A549 (cell line): Measurements from ENCODE around the gene AP4S1.

Experiments used
- NR3C1 ChIP-seq: fragments of >200 bp; sonication (Bioruptor Twin); formaldehyde crosslinking; IDR thresholded peaks from 3 replicates; pipeline ENCODE4 v1.6.1; 2017
- RFX5 ChIP-seq: fragments of 450-650 bp; IDR thresholded peaks from 2 replicates; pipeline ENCODE4 v1.7.1; 2014; ENCODE audit warnings: antibody characterized with exemption, mild to moderate bottlenecking, moderate library complexity
- TF ChIP-seq, protein P1 (sequence below): fragments of >200 bp; sonication (Bioruptor Twin); formaldehyde crosslinking; IDR thresholded peaks from 3 replicates; pipeline ENCODE4 v1.5.1; 2016
- TF ChIP-seq, protein P2 (sequence below): fragments of 200-600 bp; sonication (generic); IDR thresholded peaks from 2 replicates; pipeline ENCODE4 v1.6.1; 2016; ENCODE audit warnings: antibody characterized with exemption, mild to moderate bottlenecking, moderate library complexity

DNA sequence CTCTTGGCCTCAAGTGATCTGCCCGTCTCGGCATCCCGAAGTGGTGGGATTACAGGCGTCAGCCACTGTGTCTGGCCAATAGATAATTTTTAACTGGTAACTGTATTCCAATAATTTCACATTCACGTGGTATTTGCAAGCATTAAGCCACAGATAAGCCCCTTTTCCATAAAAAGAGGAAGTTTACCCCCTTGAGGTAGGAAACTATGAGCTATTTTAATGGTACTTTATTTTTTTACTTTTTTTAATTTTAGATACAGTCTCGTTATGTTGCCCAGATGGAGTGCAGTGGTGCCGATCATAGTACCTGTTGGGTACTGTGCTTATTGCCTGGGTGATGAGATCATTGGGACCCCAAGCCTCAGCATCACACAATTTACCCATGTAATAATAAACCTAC is 42.9 kb upstream of the AP4S1 start:
- TF ChIP-seq RFX5 (no peak), NR3C1 (no peak)
- TF ChIP-seq, protein P1, sequence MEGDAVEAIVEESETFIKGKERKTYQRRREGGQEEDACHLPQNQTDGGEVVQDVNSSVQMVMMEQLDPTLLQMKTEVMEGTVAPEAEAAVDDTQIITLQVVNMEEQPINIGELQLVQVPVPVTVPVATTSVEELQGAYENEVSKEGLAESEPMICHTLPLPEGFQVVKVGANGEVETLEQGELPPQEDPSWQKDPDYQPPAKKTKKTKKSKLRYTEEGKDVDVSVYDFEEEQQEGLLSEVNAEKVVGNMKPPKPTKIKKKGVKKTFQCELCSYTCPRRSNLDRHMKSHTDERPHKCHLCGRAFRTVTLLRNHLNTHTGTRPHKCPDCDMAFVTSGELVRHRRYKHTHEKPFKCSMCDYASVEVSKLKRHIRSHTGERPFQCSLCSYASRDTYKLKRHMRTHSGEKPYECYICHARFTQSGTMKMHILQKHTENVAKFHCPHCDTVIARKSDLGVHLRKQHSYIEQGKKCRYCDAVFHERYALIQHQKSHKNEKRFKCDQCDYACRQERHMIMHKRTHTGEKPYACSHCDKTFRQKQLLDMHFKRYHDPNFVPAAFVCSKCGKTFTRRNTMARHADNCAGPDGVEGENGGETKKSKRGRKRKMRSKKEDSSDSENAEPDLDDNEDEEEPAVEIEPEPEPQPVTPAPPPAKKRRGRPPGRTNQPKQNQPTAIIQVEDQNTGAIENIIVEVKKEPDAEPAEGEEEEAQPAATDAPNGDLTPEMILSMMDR: no peak
- TF ChIP-seq, protein P2, sequence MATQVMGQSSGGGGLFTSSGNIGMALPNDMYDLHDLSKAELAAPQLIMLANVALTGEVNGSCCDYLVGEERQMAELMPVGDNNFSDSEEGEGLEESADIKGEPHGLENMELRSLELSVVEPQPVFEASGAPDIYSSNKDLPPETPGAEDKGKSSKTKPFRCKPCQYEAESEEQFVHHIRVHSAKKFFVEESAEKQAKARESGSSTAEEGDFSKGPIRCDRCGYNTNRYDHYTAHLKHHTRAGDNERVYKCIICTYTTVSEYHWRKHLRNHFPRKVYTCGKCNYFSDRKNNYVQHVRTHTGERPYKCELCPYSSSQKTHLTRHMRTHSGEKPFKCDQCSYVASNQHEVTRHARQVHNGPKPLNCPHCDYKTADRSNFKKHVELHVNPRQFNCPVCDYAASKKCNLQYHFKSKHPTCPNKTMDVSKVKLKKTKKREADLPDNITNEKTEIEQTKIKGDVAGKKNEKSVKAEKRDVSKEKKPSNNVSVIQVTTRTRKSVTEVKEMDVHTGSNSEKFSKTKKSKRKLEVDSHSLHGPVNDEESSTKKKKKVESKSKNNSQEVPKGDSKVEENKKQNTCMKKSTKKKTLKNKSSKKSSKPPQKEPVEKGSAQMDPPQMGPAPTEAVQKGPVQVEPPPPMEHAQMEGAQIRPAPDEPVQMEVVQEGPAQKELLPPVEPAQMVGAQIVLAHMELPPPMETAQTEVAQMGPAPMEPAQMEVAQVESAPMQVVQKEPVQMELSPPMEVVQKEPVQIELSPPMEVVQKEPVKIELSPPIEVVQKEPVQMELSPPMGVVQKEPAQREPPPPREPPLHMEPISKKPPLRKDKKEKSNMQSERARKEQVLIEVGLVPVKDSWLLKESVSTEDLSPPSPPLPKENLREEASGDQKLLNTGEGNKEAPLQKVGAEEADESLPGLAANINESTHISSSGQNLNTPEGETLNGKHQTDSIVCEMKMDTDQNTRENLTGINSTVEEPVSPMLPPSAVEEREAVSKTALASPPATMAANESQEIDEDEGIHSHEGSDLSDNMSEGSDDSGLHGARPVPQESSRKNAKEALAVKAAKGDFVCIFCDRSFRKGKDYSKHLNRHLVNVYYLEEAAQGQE: no peak
